NAMALWA (cell line): ENCODE results near the gene SOX3.

Experiments
- DNase-seq: peaks from one replicate; pipeline ENCODE4 v3.0.0-alpha.2; 2015; ENCODE audit warnings: low spot score

The SOX3 gene

GRCh38 chrX:140495739-140496138 is 9.1 kb downstream of the SOX3 start:
- DNase-seq: no peak

- no peak for DNase-seq
Observed at GRCh38 chrX:140492066-140492994, 12.5 kb downstream of the SOX3 start.

DNA sequence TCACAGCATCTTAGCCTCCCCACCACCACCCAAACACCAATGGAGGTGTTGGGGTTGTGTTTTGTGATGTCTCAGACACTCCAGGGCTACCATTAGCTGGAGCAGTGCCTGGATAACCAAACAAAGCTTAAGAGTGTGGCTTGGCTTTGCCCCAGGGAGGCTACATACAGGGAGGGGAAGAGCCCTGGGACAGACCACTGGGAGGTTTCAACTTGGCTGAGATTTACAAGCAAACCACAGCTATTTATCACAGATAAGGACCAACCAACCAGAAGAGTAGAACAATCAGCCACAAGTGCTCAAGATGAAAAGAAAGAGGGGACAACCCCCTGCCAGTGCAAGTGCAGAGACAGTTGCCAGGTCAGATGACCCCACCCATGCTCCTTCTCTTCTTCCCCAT is 24.1 kb downstream of the SOX3 start:
- DNase-seq: no peak

DNA sequence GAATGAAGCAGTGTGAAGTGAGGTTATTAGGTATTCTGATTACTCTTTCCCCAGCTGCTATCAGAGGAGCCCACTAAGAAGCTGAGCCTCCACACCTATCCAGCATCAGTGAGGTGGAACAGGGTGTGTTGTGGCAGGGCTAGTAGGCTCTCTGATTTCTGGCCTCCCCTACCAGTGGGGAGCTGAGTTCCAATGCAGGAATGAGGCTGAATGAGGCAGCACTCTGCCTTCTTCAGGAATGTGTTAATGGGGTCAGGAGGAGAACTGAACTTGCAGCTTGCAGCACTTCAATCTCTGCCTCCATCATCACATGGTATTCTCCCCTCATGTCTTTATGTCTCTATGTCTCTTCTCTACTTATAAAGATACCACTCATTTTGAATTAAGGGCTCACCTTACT is 26.9 kb downstream of the SOX3 start:
- DNase-seq: no peak

DNA sequence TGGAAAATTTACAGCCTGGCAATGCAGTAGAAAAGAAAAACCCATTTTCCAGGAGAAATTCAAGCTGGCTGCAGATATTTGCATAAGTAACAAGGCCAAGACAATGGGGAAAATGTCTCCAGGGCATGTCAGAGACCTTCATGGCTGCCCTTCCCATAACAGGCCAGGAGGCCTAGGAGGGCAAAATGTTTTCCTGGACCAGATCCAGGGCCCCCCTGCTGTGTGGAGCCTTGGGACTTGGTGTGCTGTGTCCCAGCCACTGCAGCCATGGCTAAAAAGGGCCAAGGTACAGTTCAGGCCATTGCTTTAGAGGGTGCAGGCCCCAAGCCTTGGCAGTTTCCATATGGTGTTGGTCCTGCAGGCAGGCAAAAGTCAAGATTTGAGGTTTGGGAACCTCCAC is 29.8 kb downstream of the SOX3 start:
- no peak for DNase-seq

DNA sequence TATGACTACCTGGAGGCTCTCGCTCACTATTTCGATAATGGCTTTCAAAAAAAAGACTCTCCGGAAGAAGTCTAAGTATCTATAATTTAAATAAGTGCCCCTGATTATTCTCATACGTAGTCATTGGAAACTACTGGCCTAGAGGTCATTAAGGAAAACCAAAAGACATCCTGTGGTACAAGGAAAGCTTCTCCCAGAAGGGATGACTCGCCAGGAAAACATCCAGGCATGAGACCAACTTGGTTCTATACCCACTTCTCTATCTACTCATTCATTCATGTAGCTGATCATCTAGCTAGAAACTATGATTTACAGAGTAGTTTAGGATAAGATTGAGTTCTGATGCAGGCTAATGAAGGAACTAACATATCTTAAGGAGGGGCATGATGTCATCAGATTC is 37.7 kb downstream of the SOX3 start:
- no peak for DNase-seq
